AG04449 (cell line): ENCODE data around the gene TXNL4A.

Source experiments
- CTCF ChIA-PET: fragments of 350-600 bp; formaldehyde crosslinking; extraction: SDS; loops from one replicate; lab custom pipeline; 2021; ENCODE audit warnings: antibody characterized with exemption; lab: Yijun Ruan, JAX
- POLR2A ChIA-PET: fragments of 400-600, 350-600 bp; formaldehyde crosslinking; extraction: SDS; loops from one replicate; lab custom pipeline; 2020; ENCODE audit warnings: antibody characterized with exemption, inconsistent platforms; lab: Yijun Ruan, JAX
- DNase-seq: peaks from one replicate; pipeline ENCODE4 v3.0.0-alpha.2; 2010; ENCODE audit warnings: low read depth, low spot score
- H3K4me3 ChIP-seq: 2 replicates; pipeline ENCODE4 v1.5.1; 2011; ENCODE audit warnings: low read depth, mild to moderate bottlenecking, control low read depth, low read length
- CTCF ChIP-seq: IDR thresholded peaks from one replicate; pipeline ENCODE4 v1.5.1; 2011; ENCODE audit warnings: mild to moderate bottlenecking, moderate library complexity, low read length, control low read depth, inconsistent platforms; ENCODE audit not compliant: insufficient read depth; ENCODE audit errors: missing control alignments

The TXNL4A gene

GRCh38 chr18:79952456-79952995, 35.8 kb downstream of the TXNL4A start:
- POLR2A ChIA-PET = interaction anchor here (0.7 kb wide), 1 partner anchor 9 kb away, joined by 4 read pairs; no protein-coding TSS in a partner anchor

GRCh38 chr18:79951545-79952455, 36.6 kb downstream of the TXNL4A start, which contains the start of gene SLC66A2:
TSS of gene SLC66A2 (minus strand) at chr18:79951653. CDS start at chr18:79950926, 727 bp downstream.
- DNase-seq = no peak
- ChIA-PET CTCF (no interaction called here), POLR2A (interaction anchor here (0.7 kb wide), 1 partner anchor 10 kb away, joined by 4 read pairs; no protein-coding TSS in a partner anchor)
- H3K4me3 ChIP-seq = peak within 1 kb of the TSS; percentile 71
- TF ChIP-seq CTCF = no peak

More at GRCh38 chr18:79952456-79952995, 35.8 kb downstream of the TXNL4A start:
- no peak for TF ChIP-seq CTCF
- DNase-seq = no peak
- peak overlapping the region; percentile 71 for H3K4me3 ChIP-seq
- CTCF ChIA-PET = no interaction called here

- ChIA-PET CTCF (interaction anchor here (0.6 to 1.0 kb wide), 2 partner anchors 32 to 83 kb away, joined by 3 read pairs; no protein-coding TSS in a partner anchor), POLR2A (no interaction called here)
- no peak for TF ChIP-seq CTCF
- no peak for DNase-seq
- peak overlapping the region; percentile 71 for H3K4me3 ChIP-seq
Measured at GRCh38 chr18:79950515-79951341, 37.6 kb downstream of the TXNL4A start.

- H3K4me3 ChIP-seq = peak overlapping the region; percentile 71
- POLR2A ChIA-PET = no interaction called here
Measured at GRCh38 chr18:79949697-79950487, 38.5 kb downstream of the TXNL4A start.

More at GRCh38 chr18:79949697-79950487, 38.5 kb downstream of the TXNL4A start:
- CTCF ChIA-PET = interaction anchor here (0.6 to 1.0 kb wide), 2 partner anchors 33 to 84 kb away, joined by 3 read pairs; no protein-coding TSS in a partner anchor
- no peak for TF ChIP-seq CTCF
- no peak for DNase-seq
